ENCODE data around the gene ALCAM.
"Not testable (repeated sequence)": the region's sequence is repeated elsewhere in the genome, so short reads cannot be mapped to it uniquely, and the experiment has no call there.

ALCAM gene

GRCh38 chr3:105537371-105538080 is 170.8 kb downstream of the ALCAM start:
- no peak for DNase-seq

GRCh38 chr3:105538483-105538882 is 171.8 kb downstream of the ALCAM start:
- no peak for DNase-seq

- peak; percentile 99 for DNase-seq
Observed at GRCh38 chr3:105539897-105540296, 173.2 kb downstream of the ALCAM start.

DNA sequence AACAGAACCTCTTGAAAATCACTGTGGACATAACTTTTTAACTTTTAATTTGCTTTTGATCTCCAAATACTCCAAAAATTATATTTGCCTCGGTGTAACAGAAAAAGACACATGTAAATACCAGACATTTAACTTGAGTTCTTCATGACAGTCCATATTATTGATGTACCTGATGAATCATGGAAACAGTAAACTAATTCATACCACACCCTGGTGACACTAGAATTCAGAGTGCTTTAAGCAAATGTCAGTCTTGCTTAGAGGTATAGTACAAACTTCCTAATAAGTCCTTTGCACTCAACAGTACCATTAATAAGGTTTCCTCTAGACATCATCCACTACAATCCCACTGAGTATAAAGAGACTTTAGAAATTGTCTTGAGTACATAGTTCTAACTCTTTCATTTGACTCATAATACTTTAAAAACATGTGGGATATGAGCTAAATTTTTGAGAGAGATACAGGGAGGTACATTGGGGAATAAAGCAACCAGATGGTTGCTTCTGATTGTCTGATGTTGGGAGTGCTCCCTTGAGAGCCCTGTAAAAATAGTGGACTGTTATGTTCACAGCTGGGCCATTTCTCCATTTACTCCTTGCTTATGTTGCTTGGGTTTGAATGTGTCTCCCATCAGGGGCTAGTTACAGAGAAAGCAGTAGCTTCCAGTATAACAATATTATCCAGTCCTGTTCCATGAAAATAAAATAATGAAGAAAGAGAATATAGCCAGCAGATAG is 175.7 kb downstream of the ALCAM start:
- no peak for DNase-seq

- DNase-seq: no peak
Observed at GRCh38 chr3:105545051-105545450, 178.3 kb downstream of the ALCAM start.

GRCh38 chr3:105553851-105554250 is 187.1 kb downstream of the ALCAM start:
- DNase-seq: no peak

DNA sequence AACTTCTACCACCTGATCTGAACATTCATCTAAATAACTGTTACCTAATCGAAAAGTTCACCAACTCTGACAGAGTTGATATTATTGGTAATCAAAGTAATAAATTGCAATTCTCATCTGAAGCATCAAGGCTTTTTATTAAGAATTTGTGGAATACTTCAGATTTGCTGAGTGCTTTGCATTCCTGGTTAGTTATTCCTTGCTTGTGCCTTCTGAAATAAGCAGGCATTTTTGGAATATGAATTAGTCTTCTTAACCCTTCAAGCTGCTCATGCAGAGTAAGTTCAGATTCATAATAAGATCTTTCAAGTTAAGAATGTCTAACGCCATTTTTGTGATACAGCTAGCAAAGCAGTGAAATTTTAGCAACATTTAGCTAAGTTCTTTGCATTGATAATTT is 188.5 kb downstream of the ALCAM start:
- no peak for DNase-seq

DNA sequence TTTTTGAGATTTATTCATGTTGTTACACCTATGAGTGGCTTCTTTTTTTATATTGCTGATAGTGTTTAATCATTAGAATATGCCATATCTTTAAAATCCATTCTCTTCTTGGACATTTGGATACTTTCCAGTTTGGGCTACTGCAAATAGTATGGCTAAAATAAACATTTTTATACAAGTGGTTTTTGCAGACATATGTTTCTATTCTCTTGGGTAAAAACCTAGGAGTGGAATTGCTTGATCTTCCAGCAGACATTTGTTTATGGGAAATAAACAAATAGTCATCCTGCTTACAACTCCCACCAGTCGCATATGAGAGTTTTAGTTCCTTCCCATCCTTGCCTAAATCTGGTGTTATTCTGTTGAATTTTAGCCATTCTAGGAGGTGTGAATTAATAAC is 193.1 kb downstream of the ALCAM start:
- no peak for DNase-seq

DNA sequence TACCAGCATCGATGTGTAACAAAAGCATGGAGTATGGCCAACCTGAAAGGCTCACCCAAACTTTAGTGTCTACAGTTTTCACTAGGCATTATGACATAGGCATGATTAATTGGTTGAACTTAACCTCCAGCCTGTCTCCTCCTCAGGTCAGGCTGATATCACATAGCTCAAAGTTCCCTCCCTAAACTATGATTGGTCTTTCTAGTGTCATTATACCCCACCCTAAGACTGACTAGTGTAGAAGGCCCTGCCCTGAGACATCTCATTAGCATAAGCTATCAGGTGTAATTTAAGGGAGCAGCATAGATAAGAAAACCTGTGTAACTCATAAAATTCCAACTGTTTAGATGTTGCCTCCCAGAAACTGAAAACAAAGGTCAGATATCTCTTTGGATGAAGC is 195.2 kb downstream of the ALCAM start:
- no peak for DNase-seq

DNA sequence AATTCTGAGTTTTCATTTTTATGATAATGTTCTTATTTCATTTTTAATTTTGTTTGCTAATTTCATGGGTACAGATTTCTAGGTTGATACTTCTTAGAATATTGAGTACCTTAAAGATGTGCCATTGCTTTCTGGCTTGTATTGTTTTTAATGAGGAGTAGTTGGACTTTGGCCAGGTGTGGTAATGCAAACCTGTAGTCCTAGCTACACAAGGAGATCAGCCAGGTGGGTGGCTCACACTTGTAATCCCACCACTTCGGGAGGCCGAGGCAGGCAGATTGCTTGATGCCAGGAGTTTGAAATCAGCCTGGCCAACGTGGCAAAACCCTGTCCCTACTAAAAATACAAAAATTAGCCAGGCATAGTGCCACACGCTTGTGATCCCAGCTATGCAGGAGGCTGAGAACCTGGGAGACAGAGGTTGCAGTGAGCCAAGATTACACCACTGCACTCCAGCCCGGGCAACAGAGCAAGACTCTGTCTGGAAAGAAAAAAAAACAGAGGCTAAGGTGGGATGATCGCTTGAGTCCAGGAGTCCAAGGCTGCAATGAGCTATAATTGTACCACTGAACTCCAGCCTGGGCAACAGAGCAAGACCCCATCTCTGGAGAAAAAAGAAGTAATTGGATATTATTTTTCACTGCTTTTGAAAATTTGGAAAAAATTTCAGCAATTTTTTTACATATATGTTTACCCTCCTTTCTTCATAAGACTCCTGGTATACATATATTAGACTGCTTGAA is 198.0 kb downstream of the ALCAM start:
- no peak for DNase-seq

DNA sequence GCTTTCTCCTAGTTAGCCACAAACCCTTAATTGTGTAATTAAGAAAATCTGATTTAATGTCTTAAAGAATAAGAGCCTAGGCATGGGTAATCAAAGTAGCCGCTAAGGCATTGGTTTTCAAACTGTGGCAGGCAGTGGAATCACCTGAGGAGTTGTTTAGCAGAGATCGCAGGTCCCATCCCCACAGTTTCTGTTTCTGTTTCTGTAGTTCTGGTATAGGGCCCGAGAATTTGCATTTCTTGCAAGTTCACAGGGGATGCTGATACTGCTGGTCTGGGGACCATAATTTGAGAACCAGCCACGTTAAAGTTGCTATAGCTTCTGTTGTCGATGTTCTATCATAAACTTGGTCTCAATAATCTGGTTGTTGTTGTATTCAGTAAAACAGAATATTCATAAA is 204.3 kb downstream of the ALCAM start:
- no peak for DNase-seq

GRCh38 chr3:105572501-105572900 is 205.8 kb downstream of the ALCAM start:
- no peak for DNase-seq

DNA sequence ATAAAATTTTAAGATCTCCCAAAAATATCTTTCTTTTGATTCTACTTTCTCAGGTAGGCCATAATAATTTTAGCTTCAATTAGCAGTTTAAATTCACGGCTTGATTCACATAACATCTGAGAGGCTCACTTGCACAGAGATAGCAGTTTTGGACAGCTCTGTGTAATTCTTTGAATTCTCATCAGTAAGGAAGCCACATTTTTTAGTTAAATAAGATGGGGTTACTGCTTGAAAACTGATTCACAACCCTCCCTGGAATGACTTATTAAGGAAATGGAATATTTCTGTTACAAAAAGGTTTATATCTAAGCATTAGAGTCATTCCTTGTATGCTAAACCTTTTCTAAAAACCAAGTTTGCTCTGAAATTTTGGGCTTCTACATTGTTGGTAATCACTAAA is 212.7 kb downstream of the ALCAM start:
- no peak for DNase-seq

- no peak for DNase-seq
Observed at GRCh38 chr3:105580296-105580965, 213.7 kb downstream of the ALCAM start.

DNA sequence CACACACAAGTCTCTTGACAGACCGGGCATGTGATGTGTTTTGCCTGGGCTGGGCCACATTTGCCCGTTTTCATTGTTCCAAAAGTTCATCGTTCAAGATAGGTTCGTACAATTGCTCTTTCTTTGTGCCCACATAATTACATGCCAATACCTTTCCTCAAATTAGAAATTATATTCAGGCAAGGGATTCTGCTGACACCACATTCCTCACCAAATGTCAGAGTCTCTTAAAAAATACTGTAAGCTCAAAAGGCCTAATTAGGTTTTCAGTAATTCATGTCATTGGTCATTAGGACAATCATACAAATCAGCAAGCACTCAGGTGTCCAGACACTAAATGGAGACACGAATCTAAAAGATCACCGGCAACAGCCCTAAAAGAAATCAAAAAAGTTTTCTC is 215.3 kb downstream of the ALCAM start:
- no peak for DNase-seq

DNA sequence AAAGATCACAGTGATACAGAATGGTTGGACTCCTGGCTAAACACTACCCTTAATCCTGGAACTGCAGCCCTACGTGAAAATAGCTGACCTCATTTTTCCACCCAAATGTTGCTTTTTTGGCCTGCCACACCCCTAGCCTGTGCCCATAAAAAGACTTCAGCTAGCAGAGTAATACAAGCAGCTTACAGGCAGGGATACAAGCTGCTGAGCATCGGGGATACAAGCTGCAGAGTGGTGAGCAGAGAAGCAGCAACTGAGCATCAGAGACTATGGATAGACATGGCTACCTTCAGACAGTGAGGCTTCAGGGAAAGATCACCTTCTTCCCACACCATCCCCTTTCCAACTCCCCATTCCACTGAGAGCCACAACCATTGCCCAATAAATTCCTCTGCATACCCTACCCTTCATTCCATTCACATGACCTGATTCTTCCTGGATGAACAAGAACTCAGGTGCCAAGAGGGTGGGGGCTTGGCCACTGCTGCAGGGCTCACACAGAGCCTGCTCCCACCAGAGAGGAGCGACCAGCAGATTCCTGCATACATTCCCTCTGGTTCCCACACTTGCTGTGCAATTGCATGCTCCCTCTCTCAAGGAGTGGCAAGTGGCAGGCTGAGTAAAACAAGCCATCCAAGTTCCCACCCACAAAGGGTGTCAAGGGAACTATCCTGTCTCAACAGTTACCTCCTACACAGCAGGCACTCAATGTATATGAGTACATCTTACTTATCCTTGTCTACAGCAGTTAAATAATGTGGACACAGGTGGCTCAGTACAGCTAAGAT is 217.5 kb downstream of the ALCAM start:
- DNase-seq: no peak

GRCh38 chr3:105593315-105593714 is 226.6 kb downstream of the ALCAM start:
- no peak for DNase-seq

- no peak for DNase-seq
Observed at GRCh38 chr3:105594219-105594618, 227.5 kb downstream of the ALCAM start.

- no peak for DNase-seq
Observed at GRCh38 chr3:105598042-105598796, 231.5 kb downstream of the ALCAM start.

DNA sequence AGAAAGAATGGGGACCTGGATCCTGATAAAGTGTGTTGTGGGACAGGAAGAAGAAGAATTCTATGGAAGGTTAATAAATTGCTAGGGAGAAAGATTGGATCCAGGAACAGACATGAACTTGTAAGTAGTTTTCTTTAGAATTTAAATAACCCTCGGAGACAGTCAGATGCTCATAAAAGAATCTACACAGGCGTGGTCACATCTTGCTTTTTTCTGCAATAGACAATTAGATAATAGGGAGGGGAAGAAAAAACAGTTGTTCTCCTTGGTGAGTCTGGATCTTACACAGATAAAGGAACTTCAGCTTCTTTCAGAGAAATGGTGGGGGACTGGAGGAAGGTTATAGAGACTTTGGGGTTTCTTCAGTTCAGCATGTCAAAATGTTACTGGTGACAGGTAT is 232.6 kb downstream of the ALCAM start:
- DNase-seq: no peak

DNA sequence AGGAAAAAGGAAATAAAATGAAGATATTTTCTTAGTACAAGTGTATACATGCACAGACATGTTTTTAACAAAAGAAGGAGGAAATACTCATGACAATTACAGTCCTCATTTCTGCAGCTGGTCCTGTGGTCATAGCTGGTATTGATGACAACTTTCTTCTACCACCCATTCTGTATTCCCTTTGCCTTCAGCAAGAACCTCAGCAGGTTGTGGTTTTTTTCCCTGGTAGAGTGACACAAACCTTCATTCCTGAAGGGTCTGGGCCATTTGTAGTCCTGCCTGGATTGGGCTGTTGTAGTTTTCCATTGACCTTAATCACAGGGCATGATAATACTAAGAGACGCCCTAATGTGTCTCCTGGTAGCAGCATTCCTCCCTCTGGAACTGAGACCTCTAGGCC is 235.0 kb downstream of the ALCAM start:
- DNase-seq: not testable (repeated sequence)

GRCh38 chr3:105602286-105602685 is 235.6 kb downstream of the ALCAM start:
- not testable (repeated sequence) for DNase-seq
